HG02970 (cell line): ENCODE data around the gene HOXD11.

Experiments
- ATAC-seq: cut with Tn5 transposase; IDR thresholded peaks from one replicate; pipeline ENCODE4 v1.9.1; 2021; ENCODE audit warnings: mild to moderate bottlenecking, moderate library complexity, moderate number of reproducible peaks; ENCODE audit not compliant: unreplicated experiment, low FRiP score

The HOXD11 gene

GRCh38 chr2:176158855-176159662, 52.0 kb downstream of the HOXD11 start:
- no peak for ATAC-seq
